GM21515 (cell line): ENCODE results near the gene ZNF487.
"Not testable (repeated sequence)": the region's sequence is repeated elsewhere in the genome, so short reads cannot be mapped to it uniquely, and the experiment has no call there.

Experiments used
- ATAC-seq: cut with Tn5 transposase; IDR thresholded peaks from one replicate; pipeline ENCODE4 v1.9.1; 2021; ENCODE audit not compliant: unreplicated experiment

The ZNF487 gene

GRCh38 chr10:43403911-43404703 lies 32.8 kb upstream of the ZNF487 start:
- no peak for ATAC-seq

- no peak for ATAC-seq
Measured at GRCh38 chr10:43404704-43405084, 32.2 kb upstream of the ZNF487 start.

DNA sequence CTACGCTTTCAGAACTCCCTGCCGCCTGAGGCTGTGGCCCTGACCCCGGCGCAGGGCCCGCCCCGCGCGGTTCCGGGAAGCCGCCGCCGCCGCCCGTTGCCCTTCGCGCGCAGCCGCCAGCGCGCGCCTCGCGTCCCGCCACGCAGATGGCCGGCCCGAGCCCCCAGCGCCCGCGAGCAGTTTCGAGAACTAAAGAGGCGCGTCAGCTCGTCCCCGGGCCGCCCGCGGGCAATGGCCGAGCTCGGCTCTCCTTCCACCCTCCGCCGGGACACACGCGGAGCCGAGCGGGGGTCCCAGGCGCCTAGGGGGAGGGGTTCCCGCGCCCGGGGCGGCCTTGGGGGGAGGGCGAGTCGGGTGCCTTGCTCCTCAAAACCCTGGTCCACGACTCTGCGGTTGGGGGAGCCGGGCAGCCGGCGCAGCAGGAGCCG lies 29.7 kb upstream of the ZNF487 start:
- ATAC-seq, result peak; percentile 28

- ATAC-seq, result peak; percentile 47
Measured at GRCh38 chr10:43407576-43408330, 29.2 kb upstream of the ZNF487 start.

- peak; percentile 0 for ATAC-seq
Measured at GRCh38 chr10:43408331-43408709, 28.6 kb upstream of the ZNF487 start.

DNA sequence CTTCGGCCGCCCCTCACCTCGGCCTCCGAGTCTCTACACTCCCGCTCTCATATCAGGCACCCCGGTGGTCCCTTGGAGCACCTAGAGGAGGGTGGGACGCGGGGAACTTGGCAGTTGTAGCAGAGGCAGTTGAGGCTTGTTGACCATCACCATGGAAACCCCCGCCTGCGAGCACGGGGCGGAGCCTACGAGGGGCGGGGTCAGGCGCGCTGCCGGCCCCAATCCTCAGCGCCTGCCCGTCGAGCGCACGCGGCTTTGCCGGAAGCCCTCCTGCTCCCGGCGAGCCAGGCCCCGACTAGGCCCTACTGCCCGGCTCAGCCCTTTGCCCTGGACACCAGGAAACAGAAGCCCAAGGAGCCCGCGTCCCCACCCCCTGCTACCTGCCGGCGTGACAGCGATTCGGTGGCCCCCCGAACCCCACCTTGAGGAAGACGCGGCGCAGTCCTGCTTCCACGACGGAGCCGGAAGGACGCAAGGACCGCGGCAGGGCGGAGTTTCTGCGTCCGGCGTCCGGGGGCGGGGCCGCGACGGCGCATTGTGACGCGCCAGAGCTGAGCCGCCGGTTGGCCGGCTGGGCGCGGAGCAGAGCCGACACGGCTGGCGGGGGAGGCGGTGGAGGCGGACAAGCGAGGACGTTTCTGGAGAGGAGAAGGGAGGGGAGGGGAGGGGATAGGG lies 28.1 kb upstream of the ZNF487 start, which contains the start of gene HNRNPF:
TSS of gene HNRNPF (minus strand) at position 477 of the 675 bp plus-strand sequence. CDS start 21,302 bp downstream, outside the sequence.
- ATAC-seq, result peak; percentile 66

DNA sequence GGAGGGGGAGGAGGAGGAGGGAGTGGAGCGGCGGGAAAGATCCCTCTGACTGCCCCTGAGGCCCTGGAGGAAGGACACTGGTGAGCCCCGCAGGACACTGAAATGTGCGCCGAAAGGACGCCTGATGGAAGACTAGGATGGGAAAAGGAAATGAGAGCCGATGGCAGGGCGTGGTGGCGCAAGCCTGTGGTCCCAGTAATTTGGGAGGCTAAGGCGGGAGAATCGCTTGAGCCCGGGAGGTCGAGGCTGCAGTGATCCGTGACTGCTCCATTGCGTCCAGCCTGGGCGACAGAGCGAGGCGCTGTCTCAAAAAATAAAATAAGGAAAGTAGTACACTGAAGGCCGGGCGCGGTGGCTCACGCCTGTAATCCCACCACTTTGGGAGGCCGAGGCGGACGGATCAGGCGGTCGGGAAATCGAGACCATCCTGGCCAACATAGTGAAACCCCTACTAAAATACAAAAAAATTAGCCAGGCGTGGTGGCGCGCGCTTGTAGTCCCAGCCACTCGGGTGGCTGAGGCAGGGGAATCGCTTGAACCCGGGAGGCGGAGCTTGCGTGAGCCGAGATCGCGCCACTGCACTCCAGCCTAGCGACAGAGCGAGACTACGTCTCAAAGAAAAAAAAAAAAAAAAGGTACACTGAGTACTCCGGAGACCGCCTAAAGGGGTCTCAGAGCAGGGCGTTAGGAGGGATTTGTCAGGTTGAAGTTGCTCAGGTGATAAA lies 27.4 kb upstream of the ZNF487 start:
- no peak for ATAC-seq

GRCh38 chr10:43410345-43410744 lies 26.6 kb upstream of the ZNF487 start:
- ATAC-seq, result no peak

DNA sequence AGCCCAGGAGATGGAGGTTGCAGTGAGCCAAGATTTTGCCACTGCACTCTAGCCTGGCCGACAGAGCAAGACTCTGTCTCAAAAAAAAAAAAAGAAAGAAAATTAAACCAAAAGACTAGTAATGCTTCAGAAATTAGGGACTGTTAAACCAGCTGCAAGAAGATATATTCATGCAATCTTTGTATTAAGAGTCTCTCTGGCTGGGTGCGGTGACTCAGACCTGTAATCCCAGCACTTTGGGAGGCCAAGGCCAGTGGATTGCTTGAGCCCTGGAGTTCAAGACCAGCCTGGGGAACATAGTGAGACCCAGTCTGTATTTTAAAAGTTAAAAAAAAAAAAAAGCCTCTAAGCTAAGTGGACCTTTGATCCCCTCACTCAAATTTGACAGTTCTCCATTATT lies 25.4 kb upstream of the ZNF487 start:
- ATAC-seq, result no peak

- ATAC-seq, result no peak
Measured at GRCh38 chr10:43415544-43415943, 21.4 kb upstream of the ZNF487 start.

DNA sequence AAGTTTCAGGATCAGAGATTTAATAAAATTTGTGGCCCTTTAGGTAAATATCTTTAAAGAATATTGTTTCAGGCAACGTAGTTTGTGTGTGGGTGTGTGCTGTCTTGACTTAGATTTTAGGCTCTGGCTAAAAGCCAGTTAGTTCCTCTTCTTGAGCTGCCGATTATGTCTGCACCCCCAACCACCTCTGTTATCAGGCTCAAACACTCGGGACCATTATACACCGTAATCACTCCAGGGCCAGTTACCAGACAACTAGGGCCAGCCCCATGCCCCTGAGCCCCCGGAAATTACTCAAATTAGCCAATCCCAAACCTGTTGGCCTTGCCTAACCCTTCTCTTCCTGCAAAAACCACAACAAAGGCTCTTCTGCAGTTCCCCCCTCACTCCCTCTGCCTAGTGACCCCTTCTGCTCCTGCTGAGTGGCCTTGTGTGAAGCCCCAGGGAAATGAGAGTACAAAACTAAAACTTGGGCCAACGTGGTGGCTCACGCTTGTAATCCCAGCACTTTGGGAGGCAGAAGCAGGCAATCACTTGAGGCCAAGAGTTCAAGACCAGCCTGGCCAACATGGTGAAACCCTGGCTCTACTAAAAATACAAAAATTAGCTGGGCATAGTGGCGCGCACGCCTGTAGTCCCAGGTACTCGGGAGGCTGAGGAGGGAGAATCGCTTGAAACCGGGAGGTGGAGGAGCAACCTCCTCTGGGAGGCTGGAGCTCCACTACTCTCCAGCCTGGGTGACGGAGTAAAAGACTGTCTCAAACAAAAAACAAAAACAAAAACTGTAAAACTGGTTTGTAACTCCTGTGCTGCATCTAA lies 18.8 kb upstream of the ZNF487 start:
- no peak for ATAC-seq

- no peak for ATAC-seq
Measured at GRCh38 chr10:43419997-43420368, 16.9 kb upstream of the ZNF487 start.

DNA sequence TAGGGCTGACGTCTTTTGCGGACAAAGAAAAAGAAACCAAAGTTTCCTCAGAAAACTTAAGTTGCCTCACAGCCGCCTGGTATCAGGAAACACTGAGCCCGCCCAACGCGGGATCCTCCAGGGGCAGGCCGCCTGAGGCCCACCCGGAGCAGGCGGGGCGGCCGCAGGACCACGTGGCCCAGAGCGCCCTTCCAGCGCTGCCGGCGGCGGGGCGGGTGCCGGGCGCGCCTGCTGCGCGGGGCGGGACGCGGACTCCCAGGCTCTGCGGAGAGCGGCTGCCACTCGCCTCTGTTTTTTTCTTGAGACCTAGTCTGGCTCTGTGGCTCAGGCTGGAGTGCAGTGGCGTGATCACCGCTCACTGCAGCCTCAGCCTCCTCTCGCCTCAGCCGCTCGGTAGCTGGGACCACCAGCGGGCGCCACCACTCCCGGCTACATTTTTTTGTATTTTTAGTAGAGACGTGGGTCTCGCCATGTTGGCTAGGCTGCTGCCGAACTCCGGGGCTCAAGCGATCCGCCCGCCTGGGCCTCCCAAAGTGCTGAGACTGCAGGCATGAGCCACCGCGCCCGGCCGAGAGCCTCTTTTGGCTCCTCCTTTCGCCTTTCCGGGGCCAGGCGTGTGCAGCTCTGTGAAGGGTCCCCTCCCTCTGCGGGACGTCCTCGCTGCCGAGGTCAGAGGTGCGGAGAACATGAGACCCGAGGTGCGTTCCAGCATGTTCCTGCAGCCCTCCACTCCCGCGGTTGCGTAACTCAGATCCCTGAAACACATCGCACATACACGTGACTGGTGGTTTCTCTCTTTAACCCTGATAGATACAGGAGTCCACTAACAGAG lies 16.3 kb upstream of the ZNF487 start:
- peak; percentile 83 for ATAC-seq

- no peak for ATAC-seq
Measured at GRCh38 chr10:43421201-43421507, 15.8 kb upstream of the ZNF487 start.

GRCh38 chr10:43421519-43421918 lies 15.4 kb upstream of the ZNF487 start:
- ATAC-seq, result no peak

DNA sequence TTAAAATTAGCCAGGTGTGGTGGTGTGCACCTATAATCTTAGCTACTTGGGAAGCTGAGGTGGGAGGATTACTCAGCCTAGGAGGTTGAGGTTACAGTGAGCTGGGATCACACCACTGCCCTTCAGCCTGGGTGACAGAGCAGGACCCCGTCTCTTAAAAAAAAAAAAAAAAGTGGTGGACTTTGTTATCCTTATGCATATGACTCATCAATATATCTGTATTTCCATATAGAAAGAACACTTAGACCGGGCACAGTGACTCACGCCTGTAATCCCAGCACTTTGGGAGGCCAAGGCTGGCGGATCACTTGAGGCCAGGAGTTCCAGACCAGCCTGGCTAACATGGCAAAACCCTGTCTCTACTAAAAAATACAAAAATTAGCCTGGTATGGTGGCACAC lies 15.0 kb upstream of the ZNF487 start:
- ATAC-seq, result not testable (repeated sequence)

DNA sequence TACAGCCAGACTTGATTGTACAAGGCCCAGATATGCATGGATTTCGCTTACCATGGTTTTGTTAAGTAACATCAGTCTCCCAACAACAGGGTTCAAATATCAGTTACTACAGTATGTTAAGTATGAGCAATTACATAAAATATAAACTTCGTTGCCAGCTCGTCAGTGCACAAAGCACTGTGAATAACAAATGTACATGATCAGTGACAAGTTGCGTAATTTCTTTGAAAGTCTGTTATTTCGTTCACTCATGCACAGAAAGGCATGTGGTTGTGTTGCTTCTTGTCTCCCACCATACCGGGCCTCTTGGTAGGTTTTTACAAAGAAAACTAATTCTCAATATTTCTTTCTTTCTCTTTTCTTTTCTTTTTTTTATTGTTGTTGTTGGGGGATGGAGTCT lies 12.5 kb upstream of the ZNF487 start:
- ATAC-seq, result no peak

- ATAC-seq, result not testable (repeated sequence)
Measured at GRCh38 chr10:43426476-43426875, 10.4 kb upstream of the ZNF487 start.

GRCh38 chr10:43427166-43427825 lies 9.6 kb upstream of the ZNF487 start:
- peak; percentile 57 for ATAC-seq
